ENCODE data around the gene MYO1D.

DNA sequence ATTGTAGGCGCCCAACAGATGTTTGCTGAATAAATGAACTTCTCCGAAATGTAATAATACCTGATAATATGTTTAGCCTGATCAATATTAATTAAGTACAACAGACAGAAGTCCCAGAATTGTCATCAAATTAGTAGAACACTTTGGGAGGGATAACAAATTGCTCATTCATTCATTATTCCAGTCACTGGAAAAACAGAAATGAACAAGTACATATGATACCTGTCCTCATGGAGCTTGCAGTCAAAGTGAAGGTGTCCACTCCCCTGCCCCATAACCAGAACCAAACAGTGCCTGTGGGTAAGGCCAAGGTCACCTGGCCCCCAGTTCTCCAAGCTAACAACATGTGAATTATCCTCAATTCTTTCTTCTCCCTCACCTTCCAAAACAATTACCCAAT is 42.8 kb downstream of the MYO1D start:
- TF ChIP-seq, protein P1, sequence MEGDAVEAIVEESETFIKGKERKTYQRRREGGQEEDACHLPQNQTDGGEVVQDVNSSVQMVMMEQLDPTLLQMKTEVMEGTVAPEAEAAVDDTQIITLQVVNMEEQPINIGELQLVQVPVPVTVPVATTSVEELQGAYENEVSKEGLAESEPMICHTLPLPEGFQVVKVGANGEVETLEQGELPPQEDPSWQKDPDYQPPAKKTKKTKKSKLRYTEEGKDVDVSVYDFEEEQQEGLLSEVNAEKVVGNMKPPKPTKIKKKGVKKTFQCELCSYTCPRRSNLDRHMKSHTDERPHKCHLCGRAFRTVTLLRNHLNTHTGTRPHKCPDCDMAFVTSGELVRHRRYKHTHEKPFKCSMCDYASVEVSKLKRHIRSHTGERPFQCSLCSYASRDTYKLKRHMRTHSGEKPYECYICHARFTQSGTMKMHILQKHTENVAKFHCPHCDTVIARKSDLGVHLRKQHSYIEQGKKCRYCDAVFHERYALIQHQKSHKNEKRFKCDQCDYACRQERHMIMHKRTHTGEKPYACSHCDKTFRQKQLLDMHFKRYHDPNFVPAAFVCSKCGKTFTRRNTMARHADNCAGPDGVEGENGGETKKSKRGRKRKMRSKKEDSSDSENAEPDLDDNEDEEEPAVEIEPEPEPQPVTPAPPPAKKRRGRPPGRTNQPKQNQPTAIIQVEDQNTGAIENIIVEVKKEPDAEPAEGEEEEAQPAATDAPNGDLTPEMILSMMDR (IDR thresholded peaks at IDR 0.05): no peak
- TF ChIP-seq POLR2A (IDR thresholded peaks at IDR 0.05) (no peak), POLR2AphosphoS5 (IDR thresholded peaks at IDR 0.05) (no peak)
